Fibroblast of pulmonary artery (primary cell): ENCODE results near the gene PLA2G2F.

Experiments
- DNase-seq: peaks from one replicate; pipeline ENCODE4 v3.0.0-alpha.2; 2010; ENCODE audit warnings: low read depth
- H3K4me3 ChIP-seq: replicated peaks from 2 replicates; pipeline ENCODE4 v1.5.1; 2011; ENCODE audit warnings: low read depth, mild to moderate bottlenecking, control low read depth, low read length, moderate library complexity
- CTCF ChIP-seq: IDR thresholded peaks from 2 replicates; pipeline ENCODE4 v1.5.1; 2011; ENCODE audit warnings: mild to moderate bottlenecking, control low read depth, low read length, inconsistent platforms; ENCODE audit errors: missing control alignments

The PLA2G2F gene

GRCh38 chr1:20112279-20113000, 26.7 kb upstream of the PLA2G2F start:
- no peak for TF ChIP-seq CTCF
- H3K4me3 ChIP-seq, result no peak overlapping the region
- no peak for DNase-seq

GRCh38 chr1:20114021-20114648, 25.0 kb upstream of the PLA2G2F start:
- no peak for TF ChIP-seq CTCF
- DNase-seq, result no peak
- H3K4me3 ChIP-seq, result no peak overlapping the region

- no peak overlapping the region for H3K4me3 ChIP-seq
- DNase-seq, result no peak
- no peak for TF ChIP-seq CTCF
These were observed 23.6 kb upstream of the PLA2G2F start for GRCh38 chr1:20115479-20115878.

GRCh38 chr1:20115916-20116315, 23.2 kb upstream of the PLA2G2F start:
- no peak overlapping the region for H3K4me3 ChIP-seq
- no peak for DNase-seq
- no peak for TF ChIP-seq CTCF

- TF ChIP-seq CTCF, result no peak
- DNase-seq, result no peak
- no peak overlapping the region for H3K4me3 ChIP-seq
These were observed 21.9 kb upstream of the PLA2G2F start for GRCh38 chr1:20117236-20117635.

GRCh38 chr1:20119347-20119746, 19.8 kb upstream of the PLA2G2F start, which contains the start of gene PLA2G2D:
Gene PLA2G2D (minus strand): TSS chr1:20119536. CDS start chr1:20119498, 38 bp downstream.
- no peak within 1 kb of the TSS for H3K4me3 ChIP-seq
- TF ChIP-seq CTCF, result no peak
- DNase-seq, result no peak
